ENCODE results near the gene INSRR.

Gene INSRR

GRCh38 chr1:156894711-156895454 lies 36.0 kb upstream of the INSRR start:
- TF ChIP-seq CEBPB (IDR thresholded peaks at IDR 0.05) = no peak
- no peak for TF ChIP-seq REST (IDR thresholded peaks at IDR 0.05; ENCODE audit: low read depth)
- TF ChIP-seq, protein P1, sequence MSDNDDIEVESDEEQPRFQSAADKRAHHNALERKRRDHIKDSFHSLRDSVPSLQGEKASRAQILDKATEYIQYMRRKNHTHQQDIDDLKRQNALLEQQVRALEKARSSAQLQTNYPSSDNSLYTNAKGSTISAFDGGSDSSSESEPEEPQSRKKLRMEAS (IDR thresholded peaks at IDR 0.05) = no peak
- no peak for TF ChIP-seq TAF1 (IDR thresholded peaks at IDR 0.05; ENCODE audit: low read depth)
- no peak for TF ChIP-seq TEAD4 (IDR thresholded peaks at IDR 0.05)
- TF ChIP-seq NFIC (IDR thresholded peaks at IDR 0.05) = no peak
- no peak for TF ChIP-seq RAD21 (IDR thresholded peaks at IDR 0.05; ENCODE audit: low read depth)
- TF ChIP-seq TCF12 (IDR thresholded peaks at IDR 0.05; ENCODE audit: low read depth) = no peak
- TF ChIP-seq EGR1 (IDR thresholded peaks at IDR 0.05) = no peak
- TF ChIP-seq, protein P2, sequence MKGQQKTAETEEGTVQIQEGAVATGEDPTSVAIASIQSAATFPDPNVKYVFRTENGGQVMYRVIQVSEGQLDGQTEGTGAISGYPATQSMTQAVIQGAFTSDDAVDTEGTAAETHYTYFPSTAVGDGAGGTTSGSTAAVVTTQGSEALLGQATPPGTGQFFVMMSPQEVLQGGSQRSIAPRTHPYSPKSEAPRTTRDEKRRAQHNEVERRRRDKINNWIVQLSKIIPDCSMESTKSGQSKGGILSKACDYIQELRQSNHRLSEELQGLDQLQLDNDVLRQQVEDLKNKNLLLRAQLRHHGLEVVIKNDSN (IDR thresholded peaks at IDR 0.05) = no peak
- TF ChIP-seq CREB1 (IDR thresholded peaks at IDR 0.05; ENCODE audit: low read depth) = no peak
- TF ChIP-seq ZBTB7A (IDR thresholded peaks at IDR 0.05; ENCODE audit: low read depth) = no peak

GRCh38 chr1:156894001-156894400 lies 35.1 kb upstream of the INSRR start:
- TF ChIP-seq FOXM1 (IDR thresholded peaks at IDR 0.05; ENCODE audit: borderline replicate concordance, low read depth) (no peak), NFIC (IDR thresholded peaks at IDR 0.05) (no peak), RAD21 (IDR thresholded peaks at IDR 0.05; ENCODE audit: low read depth) (no peak), TEAD4 (IDR thresholded peaks at IDR 0.05) (no peak), EGR1 (IDR thresholded peaks at IDR 0.05) (no peak), CEBPB (IDR thresholded peaks at IDR 0.05) (no peak), YY1 (IDR thresholded peaks at IDR 0.05; ENCODE audit: low read depth) (no peak), TCF12 (IDR thresholded peaks at IDR 0.05; ENCODE audit: low read depth) (no peak), CREB1 (IDR thresholded peaks at IDR 0.05; ENCODE audit: low read depth) (no peak), REST (IDR thresholded peaks at IDR 0.05; ENCODE audit: low read depth) (no peak), TAF1 (IDR thresholded peaks at IDR 0.05; ENCODE audit: low read depth) (no peak), ZBTB7A (IDR thresholded peaks at IDR 0.05; ENCODE audit: low read depth) (no peak), EP300 (IDR thresholded peaks at IDR 0.05; ENCODE audit: borderline replicate concordance) (no peak)
- TF ChIP-seq, protein P1 (IDR thresholded peaks at IDR 0.05) = no peak

DNA sequence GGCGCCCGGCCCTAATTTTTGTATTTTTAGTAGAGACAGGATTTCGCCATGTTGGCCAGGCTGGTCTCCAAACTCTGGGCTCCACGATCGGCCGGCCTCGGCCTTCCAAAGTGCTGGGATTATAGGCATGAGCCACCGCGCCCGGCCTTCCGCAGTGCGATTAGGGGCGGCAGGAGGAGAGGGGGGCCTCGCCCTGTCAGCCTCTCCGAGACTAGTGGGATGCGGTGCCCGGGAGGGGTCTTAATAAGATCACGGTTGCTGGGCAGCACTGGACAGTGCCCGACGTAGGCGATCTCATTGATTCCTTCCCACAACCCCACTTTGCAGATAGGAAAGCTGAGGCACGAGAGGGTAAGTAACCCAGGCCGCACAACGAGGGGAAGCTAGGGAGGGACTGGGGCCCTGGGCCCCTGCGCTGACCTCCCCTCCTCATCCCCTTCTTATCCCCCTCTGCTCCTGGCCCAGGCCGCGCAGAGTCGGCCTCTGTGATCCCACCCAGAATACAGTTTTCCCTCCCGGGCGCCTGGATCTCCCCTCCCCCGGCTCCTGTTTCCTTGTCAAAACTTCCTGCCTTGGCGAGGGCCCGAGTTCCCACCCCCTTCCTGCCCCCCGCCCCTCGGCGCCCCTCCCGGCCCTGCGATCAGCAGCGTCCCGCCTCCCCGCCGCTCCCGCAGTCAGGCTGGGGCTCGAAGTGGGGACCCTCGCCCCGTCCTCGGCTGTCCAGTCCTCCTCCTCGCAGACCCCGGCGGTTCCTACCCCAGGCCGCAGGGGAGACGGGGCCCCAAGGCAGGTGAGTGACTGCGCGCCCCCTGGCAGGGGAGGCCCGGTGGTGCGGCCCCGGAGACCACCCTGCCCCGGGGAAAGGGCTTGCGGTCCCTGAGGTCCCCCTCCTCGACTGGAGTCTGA lies 34.4 kb upstream of the INSRR start, which contains the start of gene PEAR1:
TSS of gene PEAR1 (plus strand) at position 671 of the 906 bp plus-strand sequence. CDS start 10,209 bp downstream, outside the sequence.
- TF ChIP-seq TCF12 (IDR thresholded peaks at IDR 0.05; ENCODE audit: low read depth) (no peak), EP300 (IDR thresholded peaks at IDR 0.05; ENCODE audit: borderline replicate concordance) (no peak), TEAD4 (IDR thresholded peaks at IDR 0.05) (no peak), REST (IDR thresholded peaks at IDR 0.05; ENCODE audit: low read depth) (no peak), TAF1 (IDR thresholded peaks at IDR 0.05; ENCODE audit: low read depth) (no peak), ZBTB7A (IDR thresholded peaks at IDR 0.05; ENCODE audit: low read depth) (no peak), RAD21 (IDR thresholded peaks at IDR 0.05; ENCODE audit: low read depth) (no peak), EGR1 (IDR thresholded peaks at IDR 0.05) (no peak), YY1 (IDR thresholded peaks at IDR 0.05; ENCODE audit: low read depth) (no peak), CREB1 (IDR thresholded peaks at IDR 0.05; ENCODE audit: low read depth) (no peak), FOXM1 (IDR thresholded peaks at IDR 0.05; ENCODE audit: borderline replicate concordance, low read depth) (no peak), NFIC (IDR thresholded peaks at IDR 0.05) (no peak), CEBPB (IDR thresholded peaks at IDR 0.05) (no peak)
- TF ChIP-seq, protein P2 (IDR thresholded peaks at IDR 0.05) = no peak
- TF ChIP-seq, protein P1 (IDR thresholded peaks at IDR 0.05) = no peak
